Ammon's horn (tissue), 1 donor: ENCODE results near the gene LRRC71.

Experiments
- DNase-seq: peaks from one replicate; pipeline ENCODE4 v3.0.0-alpha.2; 2016; ENCODE audit warnings: low spot score

The LRRC71 gene

GRCh38 chr1:156947127-156947526 lies 26.7 kb downstream of the LRRC71 start:
- DNase-seq, result no peak

DNA sequence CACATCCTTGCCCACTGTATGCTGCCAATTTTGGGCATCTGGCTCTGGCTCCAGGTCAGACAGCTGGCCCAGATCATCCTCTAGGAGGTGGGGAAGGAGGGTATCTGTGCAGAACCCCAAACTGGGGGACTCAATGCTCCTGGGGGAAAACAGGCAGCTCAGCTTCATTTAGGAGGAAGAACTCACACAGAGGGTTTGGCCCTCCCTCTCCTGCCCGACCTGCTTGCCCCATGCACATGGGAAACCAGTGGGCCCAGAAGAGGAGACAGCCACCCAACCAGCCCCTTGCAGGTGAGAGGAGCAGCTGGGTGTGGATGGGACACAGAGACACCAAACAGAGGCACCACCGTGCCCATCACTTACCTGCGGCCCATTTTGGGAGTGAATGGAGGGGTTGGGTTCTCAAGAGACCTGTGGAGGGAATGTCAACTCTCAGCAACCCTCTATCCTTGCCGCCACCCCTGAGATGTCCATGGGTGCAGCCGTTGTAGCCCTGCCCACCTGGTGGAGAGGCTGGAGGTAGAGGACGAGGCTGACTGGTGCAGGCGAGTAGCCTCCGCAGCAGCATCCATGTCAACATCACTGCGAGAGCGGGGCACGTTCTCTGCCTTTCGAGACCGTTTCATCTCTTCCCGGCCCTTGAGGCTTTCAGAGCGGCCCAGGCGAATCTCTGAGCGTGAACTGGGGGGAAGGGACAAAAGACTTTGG lies 27.5 kb downstream of the LRRC71 start:
- DNase-seq, result no peak

DNA sequence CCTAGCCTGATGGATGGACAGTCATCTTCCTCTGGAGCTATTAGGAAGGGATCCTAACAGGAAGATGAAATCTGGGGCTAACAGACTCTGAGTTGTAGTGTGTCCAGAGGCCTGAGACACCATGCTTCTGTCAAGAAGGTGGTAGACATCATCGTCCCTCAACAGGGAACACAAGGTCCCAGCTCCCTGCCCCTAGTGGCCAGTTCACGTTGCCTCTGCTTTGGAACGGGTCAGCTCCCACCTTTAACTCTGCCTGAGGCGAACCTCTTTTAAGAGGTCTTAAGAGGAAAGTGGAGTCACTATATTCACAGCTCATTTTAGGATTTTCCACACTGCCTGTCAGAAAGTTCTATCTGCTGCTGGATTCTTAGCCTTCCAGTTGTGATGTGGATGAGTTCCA lies 28.3 kb downstream of the LRRC71 start:
- DNase-seq, result no peak

DNA sequence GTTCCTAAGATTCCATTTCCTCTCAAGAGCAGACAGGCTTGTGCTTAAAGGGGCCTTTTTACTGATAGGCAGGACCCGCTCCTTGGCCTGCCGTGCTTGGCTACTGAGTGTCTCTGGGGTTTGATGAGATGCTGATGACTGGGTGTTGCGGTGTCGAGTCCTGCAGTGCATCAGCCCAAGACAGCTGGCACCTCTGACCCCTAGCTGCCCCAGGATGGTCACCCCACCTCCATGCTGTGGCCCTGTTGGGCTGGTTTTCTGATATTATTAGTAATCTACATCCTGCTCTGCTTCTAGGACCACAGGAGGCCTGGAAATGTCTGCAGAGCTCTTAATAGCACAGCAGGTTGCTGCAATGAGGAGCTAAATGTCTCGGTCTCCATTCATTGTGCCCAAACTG lies 28.7 kb downstream of the LRRC71 start:
- no peak for DNase-seq

GRCh38 chr1:156951371-156951770 lies 30.9 kb downstream of the LRRC71 start:
- no peak for DNase-seq

DNA sequence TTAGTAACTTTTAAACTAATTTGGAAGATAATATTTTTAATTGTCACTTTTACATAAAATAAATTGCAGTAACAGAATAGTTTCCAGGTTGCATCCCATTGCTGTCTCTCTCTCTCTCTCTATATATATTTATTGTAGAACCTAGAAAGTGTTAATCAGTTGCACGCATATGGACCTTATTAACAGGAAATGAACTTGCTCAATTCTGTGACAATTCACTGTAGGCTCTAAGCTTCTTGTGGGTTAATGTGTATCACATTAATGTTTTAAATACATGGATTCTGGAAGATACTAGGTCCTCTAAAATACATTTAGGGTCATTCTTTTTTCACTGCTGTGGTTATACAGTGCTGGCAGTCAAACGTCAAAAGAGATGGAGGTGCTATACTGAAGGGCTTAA lies 33.1 kb downstream of the LRRC71 start:
- no peak for DNase-seq

GRCh38 chr1:156956333-156956732 lies 35.9 kb downstream of the LRRC71 start:
- DNase-seq, result no peak

GRCh38 chr1:156957634-156958033 lies 37.2 kb downstream of the LRRC71 start:
- DNase-seq, result no peak

DNA sequence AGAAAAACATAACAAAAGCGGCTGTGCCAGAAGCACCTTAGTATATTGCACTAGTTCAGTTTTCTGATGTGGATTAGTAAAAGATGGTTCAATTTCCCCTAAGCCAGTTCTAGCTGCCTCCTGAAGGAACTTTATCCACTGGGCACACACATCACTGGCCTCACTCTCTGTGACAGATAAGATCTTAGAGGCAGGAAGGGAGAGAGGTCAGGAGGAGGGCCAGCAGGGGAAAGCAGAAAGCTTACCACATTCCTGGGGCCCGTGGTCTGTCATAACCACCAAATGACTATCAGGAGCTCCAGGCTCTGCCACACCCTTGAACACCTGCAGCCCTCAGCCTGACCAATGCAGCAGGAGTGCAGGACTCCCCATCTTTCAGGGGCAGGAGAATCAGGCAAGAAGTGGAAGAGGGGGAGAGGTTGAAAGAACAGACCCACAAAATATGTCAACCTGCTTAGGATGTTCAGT lies 37.8 kb downstream of the LRRC71 start:
- no peak for DNase-seq

DNA sequence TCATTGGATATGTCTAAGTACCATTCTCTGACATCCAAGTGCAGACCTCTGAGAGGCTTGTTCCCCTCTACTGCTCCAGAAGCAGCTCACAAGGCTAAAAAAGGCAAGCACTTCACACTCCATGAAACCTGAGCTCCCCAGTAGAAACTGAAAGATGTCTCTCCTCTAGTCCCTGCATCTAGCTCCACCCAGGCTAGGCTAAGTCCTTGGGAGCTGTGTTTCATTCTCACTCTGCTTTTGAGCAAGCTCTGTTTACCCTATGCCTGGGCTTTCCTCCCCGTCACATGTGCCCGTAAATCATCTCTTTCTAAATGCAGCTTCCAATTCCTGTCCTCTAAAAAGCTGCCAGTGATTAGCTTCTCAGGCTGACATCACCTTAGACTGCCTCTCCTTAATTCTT lies 39.0 kb downstream of the LRRC71 start:
- no peak for DNase-seq

GRCh38 chr1:156959925-156960324 lies 39.5 kb downstream of the LRRC71 start:
- no peak for DNase-seq

GRCh38 chr1:156961709-156962108 lies 41.3 kb downstream of the LRRC71 start:
- DNase-seq, result no peak

GRCh38 chr1:156963621-156964020 lies 43.2 kb downstream of the LRRC71 start:
- peak; percentile 37 for DNase-seq

GRCh38 chr1:156964441-156964840 lies 44.0 kb downstream of the LRRC71 start:
- DNase-seq, result no peak

DNA sequence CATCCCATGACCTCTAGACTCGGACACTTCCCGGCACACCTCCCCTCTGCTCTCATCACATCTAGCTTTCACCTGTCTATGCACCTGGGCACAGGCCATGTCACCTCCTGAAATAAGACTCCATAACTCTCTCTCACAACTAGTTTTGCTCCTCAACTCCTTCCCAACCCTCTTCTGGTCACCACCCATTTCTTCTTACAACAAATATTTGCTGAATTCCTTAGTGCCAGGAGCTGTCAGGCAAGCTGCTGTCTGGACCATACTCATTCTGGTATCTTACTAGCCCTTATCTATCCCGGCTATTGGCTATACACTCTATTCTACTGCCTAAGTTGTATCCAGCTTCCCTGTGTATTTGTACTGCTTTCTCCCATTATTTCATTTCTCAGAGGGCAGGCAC lies 49.1 kb downstream of the LRRC71 start:
- DNase-seq, result no peak

- no peak for DNase-seq
Observed at GRCh38 chr1:156970017-156970416, 49.6 kb downstream of the LRRC71 start.

- DNase-seq, result no peak
Observed at GRCh38 chr1:156973417-156973816, 53.0 kb downstream of the LRRC71 start.

DNA sequence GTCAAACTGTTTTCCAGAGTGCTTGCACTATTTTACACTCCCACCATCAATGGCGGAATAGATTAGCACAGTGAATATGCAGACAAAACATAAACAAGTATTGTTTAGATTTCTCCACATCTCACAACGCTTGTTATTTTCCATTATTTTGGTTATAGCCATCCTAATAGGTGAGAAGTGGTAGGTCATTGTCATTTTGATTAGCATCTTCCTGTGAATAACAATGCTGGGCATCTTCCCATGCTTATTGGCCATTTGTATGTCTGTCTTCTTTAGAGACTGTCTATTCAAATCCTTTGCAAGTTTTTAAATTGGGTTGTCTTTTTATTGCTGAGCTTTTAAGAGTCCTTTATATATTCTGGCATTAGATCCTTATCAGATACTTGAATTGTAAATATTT lies 54.7 kb downstream of the LRRC71 start:
- DNase-seq, result no peak

DNA sequence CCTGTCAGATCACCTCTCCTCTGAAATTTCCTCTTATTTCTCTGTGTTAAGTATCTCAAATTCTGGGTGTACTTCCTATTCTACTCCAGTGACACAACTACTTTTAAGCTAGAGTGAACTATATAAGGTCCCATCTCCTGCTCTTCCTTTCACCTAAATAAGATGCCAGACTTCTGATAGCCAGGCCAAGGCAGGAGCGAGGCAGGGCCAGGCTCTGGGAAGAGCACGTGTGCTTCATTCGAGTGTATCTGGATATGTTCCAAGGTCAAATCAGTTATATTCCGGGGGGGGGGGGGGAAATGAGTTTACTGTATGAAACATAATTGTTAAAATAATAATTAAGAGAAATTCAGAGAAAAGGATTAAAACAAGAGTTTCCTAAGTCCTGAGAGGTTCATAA lies 60.1 kb downstream of the LRRC71 start:
- no peak for DNase-seq
